ENCODE data around the gene PARP6.

GRCh38 chr15:72193836-72194396 lies 78.4 kb downstream of the PARP6 start:
- TF ChIP-seq CTCF (IDR thresholded peaks at IDR 0.05) = no peak
- TF ChIP-seq POLR2A (IDR thresholded peaks at IDR 0.05) = no peak

Measured in right lobe of liver (tissue), 4 donors.